Measurements from ENCODE around the gene RNF150.

DNA sequence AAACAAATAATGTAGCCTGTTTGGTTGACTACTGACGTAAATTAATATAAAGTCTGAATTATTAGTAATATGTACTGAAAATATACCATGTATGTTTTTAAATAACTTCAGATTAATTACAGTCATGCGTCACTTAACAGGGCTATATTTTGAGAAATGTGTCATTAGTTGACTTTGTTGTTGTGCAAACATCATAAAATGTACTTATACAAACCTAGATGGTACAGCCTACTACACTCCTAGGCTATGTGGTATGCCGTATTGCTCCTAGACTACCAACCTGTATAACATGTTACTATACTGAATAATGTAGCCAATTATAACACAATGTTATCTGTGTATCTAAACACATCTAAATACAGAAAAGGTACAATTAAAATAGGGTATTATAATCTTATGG lies 66.6 kb downstream of the RNF150 start:
- TF ChIP-seq TAF1 (IDR thresholded peaks at IDR 0.05; ENCODE audit: borderline replicate concordance, insufficient read depth, low read length) (no peak), POLR2AphosphoS5 (IDR thresholded peaks at IDR 0.05; ENCODE audit: low read depth, low read length) (no peak), SIN3A (IDR thresholded peaks at IDR 0.05; ENCODE audit: borderline replicate concordance, insufficient read depth, low read length) (no peak)
